Prostate gland (tissue), 2 donors: ENCODE data around the gene WNK2.

Experiments used
- POLR2A ChIP-seq: fragments of 450-650 bp; IDR thresholded peaks from one replicate; pipeline ENCODE4 v1.6.1; 2016; ENCODE audit warnings: antibody characterized with exemption, mild to moderate bottlenecking
- POLR2AphosphoS5 ChIP-seq: sonication (generic); formaldehyde crosslinking; IDR thresholded peaks from one replicate; pipeline ENCODE4 v1.6.1; 2017; ENCODE audit warnings: antibody characterized with exemption
- TF ChIP-seq, protein P1 (sequence below), 4 experiments: fragments of 200-600 bp in 2 of 4; fragments of 450-650 bp in 2 of 4; sonication (generic) in 2 of 4; IDR thresholded peaks; 1 replicate in 3 of 4; 2 replicates in 1 of 4; pipeline ENCODE4 v1.5.1; 2016 to 2019; ENCODE audit warnings: antibody characterized with exemption in 4 of 4, mild to moderate bottlenecking in 2 of 4, moderate library complexity in 2 of 4

DNA sequence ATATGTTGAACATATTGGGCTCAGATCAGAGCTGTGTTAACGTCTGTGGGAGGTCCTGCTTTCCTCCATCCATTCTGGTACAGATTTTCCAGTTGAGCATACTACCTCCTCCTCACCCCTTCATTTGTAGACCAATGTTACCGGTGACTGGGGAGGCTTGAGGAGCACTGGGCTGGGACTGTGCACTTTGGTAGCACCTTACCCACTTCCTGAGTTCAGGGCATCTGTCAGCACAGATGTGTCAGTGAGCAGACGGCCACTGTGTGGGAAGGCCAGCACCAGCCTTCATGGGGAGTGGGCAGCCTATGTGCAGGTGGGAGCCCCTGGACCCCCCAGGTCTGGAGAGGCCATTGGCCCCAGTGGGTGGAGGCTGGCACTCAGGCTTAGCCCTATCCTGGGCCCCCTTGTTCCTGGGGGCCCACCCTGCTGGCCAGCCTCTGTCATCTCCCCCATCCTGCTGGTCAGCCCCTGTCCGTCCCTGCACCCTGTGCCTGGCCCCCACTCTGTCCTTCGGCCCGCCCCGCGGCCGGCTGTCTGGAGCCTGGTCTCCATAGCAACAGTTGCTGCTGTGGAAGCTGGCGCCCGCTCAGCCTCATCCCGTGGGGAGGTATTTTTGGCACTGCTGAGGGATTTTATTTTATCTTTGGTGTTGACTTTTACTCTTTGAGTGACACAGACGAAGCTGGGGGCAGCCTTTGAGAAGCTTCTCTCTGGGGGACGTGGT is 21.3 kb downstream of the WNK2 start:
- TF ChIP-seq, protein P1, sequence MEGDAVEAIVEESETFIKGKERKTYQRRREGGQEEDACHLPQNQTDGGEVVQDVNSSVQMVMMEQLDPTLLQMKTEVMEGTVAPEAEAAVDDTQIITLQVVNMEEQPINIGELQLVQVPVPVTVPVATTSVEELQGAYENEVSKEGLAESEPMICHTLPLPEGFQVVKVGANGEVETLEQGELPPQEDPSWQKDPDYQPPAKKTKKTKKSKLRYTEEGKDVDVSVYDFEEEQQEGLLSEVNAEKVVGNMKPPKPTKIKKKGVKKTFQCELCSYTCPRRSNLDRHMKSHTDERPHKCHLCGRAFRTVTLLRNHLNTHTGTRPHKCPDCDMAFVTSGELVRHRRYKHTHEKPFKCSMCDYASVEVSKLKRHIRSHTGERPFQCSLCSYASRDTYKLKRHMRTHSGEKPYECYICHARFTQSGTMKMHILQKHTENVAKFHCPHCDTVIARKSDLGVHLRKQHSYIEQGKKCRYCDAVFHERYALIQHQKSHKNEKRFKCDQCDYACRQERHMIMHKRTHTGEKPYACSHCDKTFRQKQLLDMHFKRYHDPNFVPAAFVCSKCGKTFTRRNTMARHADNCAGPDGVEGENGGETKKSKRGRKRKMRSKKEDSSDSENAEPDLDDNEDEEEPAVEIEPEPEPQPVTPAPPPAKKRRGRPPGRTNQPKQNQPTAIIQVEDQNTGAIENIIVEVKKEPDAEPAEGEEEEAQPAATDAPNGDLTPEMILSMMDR (IDR thresholded peaks at IDR 0.05) = no peak
- TF ChIP-seq POLR2A (no peak), POLR2AphosphoS5 (peak; percentile 63)
